Stimulated activated CD4-positive, alpha-beta T cell treated with anti-CD3 and anti-CD28 coated beads, Interleukin-4, amount 100 ng/mL, for 48 hours (primary cell): Measurements from ENCODE around the gene MKRN2OS.

ENCODE experiments used
- DNase-seq, 2 donors: peaks; one replicate each; pipeline ENCODE4 v3.0.0-alpha.2; 2020; ENCODE audit warnings: low read depth in 2 of 2

Gene MKRN2OS, protein sequence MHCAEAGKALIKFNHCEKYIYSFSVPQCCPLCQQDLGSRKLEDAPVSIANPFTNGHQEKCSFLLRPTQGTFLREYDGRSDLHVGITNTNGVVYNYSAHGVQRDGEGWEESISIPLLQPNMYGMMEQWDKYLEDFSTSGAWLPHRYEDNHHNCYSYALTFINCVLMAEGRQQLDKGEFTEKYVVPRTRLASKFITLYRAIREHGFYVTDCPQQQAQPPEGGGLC

DNA sequence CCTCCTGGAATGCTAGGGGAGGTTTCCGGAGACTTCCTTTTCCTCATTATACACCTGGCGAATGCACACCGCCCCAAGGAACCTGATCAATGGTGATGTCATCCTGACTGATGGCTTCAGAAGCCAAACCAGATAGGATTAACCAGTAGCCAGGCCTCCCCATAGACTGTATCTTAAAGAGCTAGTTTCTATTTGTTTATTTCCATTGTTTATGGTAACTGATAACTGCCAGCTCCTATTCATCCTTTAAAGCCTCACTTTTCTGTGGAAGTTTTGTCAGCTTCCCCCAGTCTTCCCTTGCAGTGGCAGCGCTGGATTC, at the start of gene MKRN2OS:
Gene MKRN2OS (minus strand): TSS at position 27 of the 319 bp plus-strand sequence. CDS start 35 bp downstream, outside the sequence.
- no peak for DNase-seq

DNA sequence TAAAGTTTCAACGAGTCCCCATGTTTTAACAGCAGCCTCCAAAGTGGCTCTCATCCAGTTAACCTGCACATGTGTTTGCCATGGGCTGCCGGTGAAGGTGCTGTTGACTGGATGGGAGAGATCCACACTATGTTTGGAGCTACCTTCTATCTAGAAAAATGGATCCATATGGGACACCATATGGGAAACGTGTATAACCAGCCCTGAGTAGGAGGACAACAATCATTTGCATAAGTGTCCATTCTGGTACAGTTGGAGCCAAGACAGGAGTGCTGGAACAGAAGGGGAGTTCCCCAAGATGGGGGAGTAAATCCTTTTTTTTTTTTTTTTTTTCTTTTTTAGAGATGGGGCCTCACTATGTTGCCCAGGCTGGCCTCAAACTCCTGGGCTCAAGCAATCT, 48.2 kb upstream of the MKRN2OS start:
- DNase-seq, result no peak

DNA sequence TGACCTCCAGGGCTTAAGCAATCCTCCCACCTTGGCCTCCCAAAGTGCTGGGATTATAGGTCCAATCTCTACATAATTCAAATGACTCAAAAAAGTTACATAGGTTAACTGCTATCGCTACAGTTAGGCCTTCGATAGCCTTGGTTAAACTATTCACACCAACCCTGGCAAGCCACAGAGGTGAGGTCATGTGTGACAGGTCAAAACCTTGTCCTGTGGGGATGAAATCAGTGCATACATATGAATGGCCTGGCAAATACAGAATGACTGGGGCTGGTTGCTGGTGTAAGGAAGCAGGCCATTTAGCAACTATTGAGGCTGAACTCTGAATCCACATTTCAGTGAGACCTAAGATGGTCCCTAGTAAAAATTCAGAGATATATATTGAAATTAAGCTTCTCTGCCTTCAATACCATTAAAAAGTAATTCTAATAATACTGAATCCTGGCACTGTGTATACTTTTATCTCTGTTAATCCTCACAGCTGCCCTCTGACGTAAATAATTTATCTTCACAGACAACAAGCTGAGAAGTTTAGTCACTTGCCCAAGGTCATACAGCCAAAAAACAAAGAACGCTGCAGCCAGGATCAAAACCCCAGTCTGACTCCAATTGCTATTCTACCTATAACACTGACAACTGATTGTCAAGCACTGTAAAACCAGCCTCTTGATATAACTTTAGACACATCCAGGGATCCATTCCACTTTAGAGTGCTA, 46.9 kb upstream of the MKRN2OS start:
- DNase-seq, result no peak

DNA sequence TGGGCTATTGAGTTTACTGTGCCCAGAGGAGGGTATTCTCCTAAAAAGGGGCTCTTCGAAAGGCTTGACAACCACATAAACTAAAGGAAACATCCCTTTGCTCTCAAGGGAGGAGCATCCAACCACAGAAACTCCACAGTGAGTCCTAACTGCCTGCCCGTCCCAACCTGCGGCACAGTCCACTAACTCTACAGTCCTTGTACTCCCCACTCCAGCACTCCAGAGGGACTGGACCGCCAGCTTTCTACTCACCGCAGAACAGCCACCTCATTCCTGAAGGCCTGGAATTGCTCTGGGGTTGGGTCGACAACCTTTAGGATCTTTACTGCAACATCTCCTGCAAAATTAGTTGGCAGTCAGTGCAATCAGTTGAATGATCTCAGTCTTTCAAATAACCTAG, 46.2 kb upstream of the MKRN2OS start:
- no peak for DNase-seq

DNA sequence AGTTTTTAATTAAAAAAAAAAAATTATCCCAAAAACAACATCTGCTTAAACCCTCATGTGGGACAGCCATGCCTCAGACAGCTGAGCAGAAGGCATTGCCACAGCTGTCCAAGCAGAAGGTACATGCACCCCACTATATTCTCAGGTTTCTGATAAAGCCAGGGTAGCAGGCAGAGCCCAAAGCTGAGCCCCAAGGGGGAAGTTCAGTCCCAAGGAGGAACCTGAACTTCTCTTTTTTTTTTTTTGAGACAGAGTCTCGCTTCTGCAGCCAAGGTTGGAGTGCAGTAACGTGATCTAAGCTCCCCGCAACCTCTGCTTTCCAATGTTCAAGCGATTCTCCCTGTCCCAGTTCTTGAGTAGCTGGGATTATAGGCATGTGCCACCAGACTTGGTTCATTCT, 44.8 kb upstream of the MKRN2OS start:
- DNase-seq, result no peak

DNA sequence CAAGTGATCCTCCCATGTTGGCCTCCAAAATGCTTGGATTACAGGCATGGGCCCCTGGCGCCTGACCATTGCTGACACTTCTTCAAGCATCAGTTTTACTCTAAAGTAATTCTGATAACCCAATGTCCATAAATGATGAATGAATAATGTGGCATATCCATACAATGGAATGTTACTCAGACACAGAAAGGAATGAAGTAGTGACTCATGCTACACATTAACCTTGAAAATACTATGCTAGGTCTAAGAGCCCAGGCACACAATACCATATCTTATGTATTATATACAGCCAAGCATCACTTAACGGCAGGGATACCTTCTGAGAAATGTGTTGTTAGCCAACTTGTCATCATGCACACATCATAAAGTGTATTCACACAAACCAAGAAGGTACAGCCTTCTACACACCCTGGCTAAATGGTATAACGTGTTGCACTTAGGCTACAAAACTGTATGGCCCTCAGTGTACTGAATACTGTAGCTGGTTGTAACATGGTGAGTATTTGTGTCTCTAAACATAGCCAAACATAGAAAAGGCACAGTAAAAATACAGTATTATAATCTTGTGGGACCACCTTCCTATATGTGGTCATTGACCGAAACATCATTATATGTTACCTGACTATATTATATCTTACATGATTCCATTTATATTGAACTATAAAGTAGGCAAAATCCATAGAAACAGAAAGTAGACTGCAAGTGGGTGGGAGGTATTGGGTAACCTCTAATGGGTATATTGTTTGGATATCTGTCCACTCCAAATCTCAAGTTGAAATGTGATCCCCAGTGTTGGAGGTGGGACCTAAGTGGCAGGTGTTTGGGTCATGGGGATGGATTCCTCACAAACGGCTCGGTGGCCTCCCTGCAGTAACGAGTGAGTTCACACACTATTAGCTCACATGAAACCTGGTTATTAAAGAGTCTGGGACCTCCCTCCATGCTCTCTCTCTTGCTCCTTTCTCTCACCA, 43.0 kb upstream of the MKRN2OS start:
- DNase-seq, result no peak

DNA sequence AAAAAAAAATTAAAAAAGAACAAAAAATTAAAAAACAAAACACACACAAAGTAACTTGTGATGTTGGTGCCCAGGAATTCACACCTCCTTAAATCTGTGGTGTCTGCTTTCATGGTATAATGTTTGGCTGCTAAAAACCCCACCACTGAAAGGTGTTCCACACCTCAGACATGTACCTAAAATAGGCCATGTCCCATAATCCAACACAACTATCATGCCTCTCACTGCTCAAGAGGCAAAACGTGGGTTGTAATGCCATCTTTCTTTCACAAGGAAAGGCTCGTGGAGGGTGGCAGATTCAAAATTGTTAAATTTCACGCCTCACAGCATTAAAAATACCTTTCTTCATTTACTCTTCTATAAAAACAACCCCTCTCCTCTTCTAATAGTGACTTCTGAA, 41.1 kb upstream of the MKRN2OS start:
- DNase-seq, result no peak

DNA sequence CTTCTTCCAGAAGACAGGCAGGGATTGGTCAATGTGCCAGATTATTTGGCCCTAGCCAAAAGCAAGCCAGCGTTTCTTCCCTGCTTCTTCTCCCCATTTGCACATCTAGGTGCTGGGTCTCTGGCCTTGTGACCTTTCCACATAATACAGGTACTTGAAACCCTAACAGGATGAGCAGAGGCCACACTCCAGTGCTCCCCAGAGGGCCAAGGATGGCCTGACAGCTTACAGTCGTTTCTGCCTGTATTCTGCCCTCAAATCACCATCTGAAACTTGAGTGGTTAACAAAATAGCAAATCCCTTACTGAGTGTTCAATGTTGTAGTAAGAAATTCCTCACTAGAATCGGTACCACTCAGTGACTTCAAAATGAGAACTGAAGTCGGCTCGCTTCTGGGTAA, 40.7 kb upstream of the MKRN2OS start:
- no peak for DNase-seq

DNA sequence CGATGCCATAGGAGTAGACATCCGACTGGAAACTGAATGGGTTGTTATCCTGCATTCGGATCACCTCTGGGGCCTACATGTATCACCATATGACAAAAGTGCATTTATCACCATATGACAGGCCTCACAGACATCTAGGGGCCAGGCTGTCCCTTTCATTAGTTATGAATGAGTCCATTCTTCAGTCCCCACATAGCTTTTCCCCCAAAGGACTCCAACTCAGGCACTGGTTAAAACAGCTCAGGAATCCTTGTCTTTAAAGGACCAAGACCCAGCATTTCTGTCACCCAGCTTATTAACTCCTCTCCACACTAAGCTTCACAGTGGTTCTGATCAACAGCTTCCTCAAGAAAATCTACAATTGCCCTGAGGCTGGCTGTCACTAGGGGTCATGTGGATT, 39.9 kb upstream of the MKRN2OS start:
- DNase-seq, result no peak

DNA sequence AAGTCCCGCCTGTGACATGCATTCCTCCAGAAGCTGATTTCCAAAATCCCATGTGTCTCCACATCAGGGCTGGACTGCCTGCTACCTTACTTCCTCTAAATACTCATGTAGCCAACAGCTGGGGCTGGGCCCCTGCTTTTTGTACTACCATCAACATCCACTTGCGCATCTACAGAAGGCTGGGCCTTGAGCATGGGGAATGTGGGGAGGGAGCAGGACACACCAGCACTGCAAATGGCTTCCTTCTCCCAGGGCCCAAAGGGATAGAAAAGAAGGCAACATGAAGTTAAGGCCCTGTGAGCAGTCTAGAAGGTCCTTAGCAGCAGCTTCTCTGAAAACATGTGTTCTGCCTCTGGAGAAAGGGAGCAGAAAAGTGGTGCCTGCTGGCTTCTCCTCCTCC, 38.8 kb upstream of the MKRN2OS start:
- DNase-seq, result no peak

DNA sequence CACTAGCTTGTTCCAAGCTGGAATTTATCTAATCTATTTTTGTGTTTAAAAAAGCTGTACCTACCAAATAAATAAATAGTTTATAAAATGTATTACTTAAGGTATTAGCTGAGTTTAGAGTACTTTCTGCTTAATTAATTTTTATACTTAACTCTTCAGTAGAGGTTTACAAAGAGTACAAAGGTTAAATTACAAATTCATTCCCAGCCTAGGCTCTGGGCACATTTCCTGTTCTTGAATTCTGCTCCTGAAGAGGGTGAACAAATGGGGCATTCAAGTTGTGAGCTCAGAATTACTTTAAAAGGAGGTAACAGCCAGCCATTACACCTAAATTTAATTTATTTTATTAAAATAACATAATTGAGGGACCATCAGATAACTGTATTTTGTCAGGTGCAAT, 38.0 kb upstream of the MKRN2OS start:
- DNase-seq, result no peak

DNA sequence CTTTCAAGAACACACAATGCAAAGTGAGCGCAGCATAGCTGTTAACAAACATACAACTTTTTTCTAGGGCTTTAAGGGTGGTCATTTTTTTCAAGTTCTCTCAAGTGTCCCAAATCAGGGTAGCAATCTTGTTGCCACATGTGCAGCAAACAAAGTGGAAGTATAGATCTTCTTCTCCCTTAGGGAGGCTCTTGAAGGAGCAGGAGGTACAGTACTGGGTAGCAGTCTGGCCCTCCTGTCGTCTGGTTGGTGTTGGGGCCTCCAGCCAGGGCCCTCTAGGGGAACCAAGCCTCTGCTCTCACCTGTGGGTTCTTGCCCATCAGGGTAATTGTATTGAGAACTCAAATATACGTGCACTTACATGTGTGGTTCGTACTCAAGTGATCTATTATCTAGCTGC, 37.4 kb upstream of the MKRN2OS start:
- DNase-seq, result no peak

DNA sequence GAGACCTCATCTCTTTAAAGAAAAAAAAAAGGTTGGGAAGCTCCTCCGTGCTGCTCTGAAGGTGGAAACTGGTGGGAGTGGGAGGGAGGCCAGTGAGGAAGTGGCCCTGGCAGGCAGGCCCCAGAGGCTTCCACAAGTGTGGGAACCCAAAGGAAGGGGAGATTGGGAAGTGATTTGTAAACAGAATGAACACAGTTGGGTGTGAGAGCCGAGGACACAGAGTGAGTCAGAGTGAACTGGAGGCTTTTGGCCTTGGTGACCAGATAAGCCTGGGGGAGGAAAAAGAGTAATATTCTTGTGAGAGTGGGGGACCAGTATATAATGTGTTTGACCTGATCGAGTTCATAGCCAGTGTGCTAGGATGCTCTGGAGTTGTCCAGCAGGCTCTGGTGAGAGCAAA, 34.6 kb upstream of the MKRN2OS start:
- DNase-seq, result no peak

DNA sequence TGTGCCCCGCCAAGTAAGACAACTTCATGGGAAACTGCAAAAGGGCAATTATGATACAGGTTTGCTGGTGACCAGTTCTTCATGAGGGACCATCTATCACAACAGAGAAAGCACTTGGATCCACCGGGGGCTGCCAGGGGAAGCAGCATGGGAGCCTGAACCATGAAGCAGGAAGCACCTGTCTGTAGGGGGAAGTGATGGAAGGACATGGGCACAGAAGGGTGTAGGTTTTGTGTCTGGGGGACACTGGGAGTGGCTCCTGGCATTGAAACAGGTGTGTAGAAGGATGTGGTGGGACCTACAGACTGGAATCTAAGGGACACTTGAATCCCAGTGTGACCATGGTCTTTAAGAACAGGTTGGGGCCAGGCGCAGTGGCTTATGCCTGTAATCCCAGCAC, 34.2 kb upstream of the MKRN2OS start:
- no peak for DNase-seq

DNA sequence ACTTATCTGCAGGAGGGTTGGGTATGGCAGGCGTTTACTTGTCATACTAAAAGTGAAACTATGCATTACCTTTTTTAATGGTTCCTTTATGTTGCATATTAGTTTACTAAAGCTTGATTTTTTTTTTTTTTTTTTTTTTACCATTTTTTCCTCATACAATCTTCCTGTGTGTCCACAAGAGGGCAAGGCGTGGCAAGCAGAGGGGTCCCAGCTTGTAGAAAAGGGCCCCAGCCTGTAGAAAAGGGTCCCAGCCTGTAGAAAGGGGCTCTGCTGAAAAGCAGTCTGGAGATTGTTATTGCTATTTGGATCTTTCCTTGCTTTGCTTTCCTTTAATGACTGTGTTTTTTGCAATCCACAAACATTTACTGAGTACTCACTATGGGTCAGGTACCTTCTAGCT, 33.4 kb upstream of the MKRN2OS start:
- no peak for DNase-seq

DNA sequence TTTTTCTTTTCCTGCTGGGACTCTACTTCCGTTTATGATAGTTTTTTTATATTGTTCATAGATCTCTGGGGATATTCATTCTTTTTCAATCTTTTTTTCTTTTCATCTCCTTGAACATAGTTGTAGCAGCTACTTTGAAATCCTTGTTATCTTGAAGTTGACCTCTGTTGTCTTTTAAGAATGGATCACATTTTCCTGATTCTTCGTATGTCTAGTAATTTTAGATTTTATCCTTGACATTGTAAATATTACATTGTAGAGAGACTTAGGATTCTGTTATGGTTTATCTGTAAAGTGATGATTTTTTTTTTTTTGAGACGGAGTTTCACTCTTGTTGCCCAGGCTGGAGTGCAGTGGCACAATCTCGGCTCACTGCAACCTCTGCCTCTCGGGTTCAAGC, 32.1 kb upstream of the MKRN2OS start:
- DNase-seq, result no peak

DNA sequence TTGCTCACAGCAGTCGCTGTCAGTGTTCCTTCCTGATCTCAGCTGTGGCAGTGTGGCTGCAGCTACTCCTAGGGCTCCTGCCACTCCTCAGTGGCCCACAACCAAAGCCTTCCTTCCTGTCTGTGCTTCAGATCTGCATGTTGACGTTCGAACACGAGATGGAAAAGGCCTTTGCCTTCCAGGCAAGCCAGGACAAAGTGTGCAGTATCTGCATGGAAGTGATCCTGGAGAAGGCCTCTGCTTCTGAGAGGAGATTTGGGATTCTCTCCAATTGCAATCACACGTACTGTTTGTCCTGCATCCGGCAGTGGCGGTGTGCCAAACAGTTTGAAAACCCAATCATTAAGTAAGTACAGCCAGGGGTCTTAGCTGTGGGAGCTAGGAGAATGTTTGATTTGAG, 29.4 kb upstream of the MKRN2OS start:
- no peak for DNase-seq

DNA sequence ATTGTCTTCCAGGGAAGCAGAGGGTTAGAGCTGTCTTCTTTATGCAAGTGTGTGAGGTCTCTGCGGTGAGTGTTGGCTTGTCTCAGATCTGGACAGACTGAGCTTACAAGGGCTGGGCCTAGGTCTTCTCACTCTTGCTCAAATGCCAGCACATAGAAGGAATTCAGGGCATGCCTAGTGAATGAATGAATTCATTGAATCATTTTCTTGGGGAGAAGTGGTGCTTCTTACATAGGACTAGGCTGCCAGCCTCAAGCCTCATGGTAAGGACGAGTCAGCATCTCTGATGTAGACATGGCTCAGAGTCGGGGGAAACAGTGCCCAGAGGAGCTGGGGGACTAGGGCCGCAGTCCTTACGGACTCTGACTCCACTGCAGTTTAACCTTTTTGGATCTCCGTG, 28.8 kb upstream of the MKRN2OS start:
- no peak for DNase-seq

DNA sequence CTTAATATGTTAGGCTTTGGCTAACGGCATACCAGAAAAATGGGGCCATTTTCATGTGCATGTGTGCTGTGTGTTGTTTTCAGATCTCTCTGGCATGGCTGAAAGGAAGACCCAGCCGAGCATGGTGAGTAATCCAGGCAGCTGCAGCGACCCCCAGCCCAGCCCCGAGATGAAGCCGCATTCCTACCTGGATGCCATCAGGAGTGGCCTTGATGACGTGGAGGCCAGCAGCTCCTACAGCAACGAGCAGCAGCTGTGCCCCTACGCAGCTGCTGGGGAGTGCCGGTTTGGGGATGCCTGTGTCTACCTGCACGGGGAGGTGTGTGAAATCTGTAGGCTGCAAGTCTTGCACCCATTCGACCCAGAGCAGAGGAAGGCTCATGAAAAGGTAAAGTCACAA, 26.7 kb upstream of the MKRN2OS start:
- no peak for DNase-seq

DNA sequence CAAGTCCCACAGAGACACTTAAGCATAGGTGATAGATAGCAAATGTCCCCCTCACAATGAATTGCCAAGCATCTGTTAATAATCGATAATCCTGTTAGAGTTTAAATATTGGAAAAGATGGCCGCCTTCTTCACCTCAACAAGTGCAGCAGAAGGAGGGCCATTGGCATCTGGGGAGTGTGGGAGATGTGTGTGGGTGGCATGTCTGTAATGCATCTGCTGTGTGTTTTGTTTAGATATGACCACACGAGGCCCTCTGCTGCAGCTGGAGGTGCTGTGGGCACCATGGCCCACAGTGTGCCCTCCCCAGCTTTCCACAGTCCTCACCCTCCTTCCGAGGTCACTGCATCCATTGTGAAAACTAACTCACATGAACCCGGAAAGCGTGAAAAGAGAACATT, 24.5 kb upstream of the MKRN2OS start:
- no peak for DNase-seq

DNA sequence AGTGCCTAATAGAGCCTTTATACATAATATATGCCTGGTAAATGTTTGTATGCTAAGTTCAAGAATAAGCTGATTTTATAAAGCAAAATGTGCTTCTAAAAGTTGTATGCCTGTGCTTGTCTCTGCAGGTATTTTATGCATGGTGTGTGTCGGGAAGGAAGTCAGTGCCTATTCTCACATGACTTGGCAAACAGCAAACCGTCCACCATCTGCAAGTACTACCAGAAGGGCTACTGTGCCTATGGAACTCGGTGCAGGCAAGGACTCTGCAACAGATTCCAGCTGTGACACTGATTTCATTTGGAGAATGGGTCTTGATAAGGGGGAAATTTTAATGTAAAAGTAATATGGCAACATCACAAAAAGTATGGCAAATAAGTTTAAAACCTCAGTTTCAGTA, 23.4 kb upstream of the MKRN2OS start:
- no peak for DNase-seq

DNA sequence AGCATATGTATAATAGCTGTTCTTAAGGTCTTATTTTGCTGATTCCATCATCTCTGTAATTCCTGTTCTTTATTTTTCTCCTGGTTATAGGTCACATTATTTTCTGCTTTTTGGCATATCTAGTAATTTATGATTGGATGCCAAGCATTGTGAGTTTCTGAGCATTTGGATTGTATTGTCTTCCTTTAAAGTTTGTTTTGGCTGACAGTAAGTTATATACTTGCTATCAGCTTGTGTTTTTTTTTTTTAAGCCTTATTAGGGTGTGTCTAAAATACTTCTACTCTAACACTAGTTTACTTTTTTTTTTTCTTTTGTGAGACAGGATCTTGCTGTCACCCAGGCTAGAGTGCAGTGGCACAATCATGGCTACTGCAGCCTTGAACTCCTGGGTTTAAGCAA, 21.7 kb upstream of the MKRN2OS start:
- no peak for DNase-seq

DNA sequence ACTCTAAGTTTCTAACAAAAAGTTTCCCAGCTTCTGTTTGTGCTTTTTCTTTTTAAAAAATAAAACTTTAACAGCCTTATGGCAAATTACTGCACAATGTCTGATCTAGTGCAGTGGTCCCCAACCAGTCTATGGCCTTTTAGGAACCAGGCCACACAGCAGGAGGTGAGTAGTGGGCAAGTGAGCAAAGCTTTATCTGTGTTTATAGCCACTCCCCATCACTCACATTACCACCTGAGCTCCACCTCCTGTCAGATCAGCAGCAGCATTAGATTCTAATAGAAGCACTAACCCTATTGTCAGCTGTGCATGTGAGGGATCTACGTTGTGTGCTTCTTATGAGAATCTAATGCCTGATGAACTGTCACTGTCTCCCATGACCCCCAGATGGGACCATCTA, 17.2 kb upstream of the MKRN2OS start:
- no peak for DNase-seq
